ENCODE measurements around the gene PLEKHG4B. TPM values are rescaled to one million over a fixed set of nuclear protein-coding genes. Genes with fewer than 3 reads are reported as not detected.

The PLEKHG4B gene
- total RNA-seq, 1 experiment from 2014 or later, result 44.3 TPM

GRCh38 chr5:204001-204400, 112.0 kb downstream of the PLEKHG4B start:
- Histone ChIP-seq H3K14ac (ENCODE audit: insufficient read depth, low read length) (no peak overlapping the region), H3K4me2 (ENCODE audit: insufficient read depth, insufficient read length, low read length) (no peak overlapping the region), H3T11ph (ENCODE audit: low read length) (no peak overlapping the region), H3K23me2 (ENCODE audit: insufficient read length, low read depth, low read length, poor library complexity, severe bottlenecking) (no peaks in the 10 kb centered on the region), H3K27me3 (ENCODE audit: insufficient read depth, low read length) (no peaks in the 10 kb centered on the region), H2BK5ac (ENCODE audit: insufficient read length, low read length) (no peak overlapping the region), H4K5ac (ENCODE audit: insufficient read length, low read depth, low read length) (no peak overlapping the region), H3K23ac (ENCODE audit: insufficient read length, low read depth, low read length) (no peak overlapping the region), H3K4ac (ENCODE audit: low read depth, low read length) (no peak overlapping the region), H4K91ac (ENCODE audit: insufficient read length, low read depth, low read length) (no peak overlapping the region), H3K79me2 (ENCODE audit: insufficient read depth, low read length) (peaks cover 6% of the 10 kb centered on the region), H3K27ac (ENCODE audit: insufficient read length, low read depth, low read length) (no peak overlapping the region), H4K8ac (replicated peaks; ENCODE audit: insufficient read length, low read depth, low read length) (no peak overlapping the region), H3K4me1 (ENCODE audit: insufficient read depth, low read length) (peaks cover 3% of the 10 kb centered on the region; the same call in 1 of the 2 replicates), H3K79me1 (ENCODE audit: insufficient read depth, low read depth, low read length, poor library complexity, severe bottlenecking) (peaks cover 10% of the 10 kb centered on the region), H3K18ac (ENCODE audit: insufficient read length, low read depth, low read length) (no peak overlapping the region), H4K20me1 (ENCODE audit: control insufficient read depth, insufficient read depth, insufficient read length) (no peaks in the 10 kb centered on the region), H3K9ac (ENCODE audit: extremely low read depth, insufficient read length, low read length) (no peak overlapping the region), H2BK20ac (ENCODE audit: low read depth, low read length, poor library complexity, severe bottlenecking) (no peak overlapping the region), H3K56ac (ENCODE audit: insufficient read length, low read depth, low read length) (no peak overlapping the region), H2BK120ac (ENCODE audit: low read depth, low read length, poor library complexity, severe bottlenecking) (no peak overlapping the region), H2AFZ (ENCODE audit: low read length) (no peak overlapping the region), H3K9me3 (ENCODE audit: control insufficient read depth, low read depth, low read length) (no peaks in the 10 kb centered on the region), H2BK15ac (ENCODE audit: low read depth, low read length) (no peak overlapping the region), H2BK12ac (ENCODE audit: insufficient read length, low read depth, low read length) (no peak overlapping the region), H2AK5ac (ENCODE audit: insufficient read length, low read length) (no peak overlapping the region)
- Mint-ChIP-seq H3K4me3 (no peak overlapping the region), H3K9me3 (no peaks in the 10 kb centered on the region), H3K27me3 (ENCODE audit: low read depth) (no peaks in the 10 kb centered on the region), H3K4me1 (peaks cover 17 to 26% of the 10 kb centered on the region in 2 experiments), H3K36me3 (ENCODE audit: insufficient read depth in 1 of 3, low read depth in 3 of 3) (peaks cover 4 to 31% (median 28%) of the 10 kb centered on the region in 3 experiments; a peak in 6 of 7 replicates), H3K27ac (no peak overlapping the region; a peak in 1 of 7 replicates)
- TF ChIP-seq, protein P1, sequence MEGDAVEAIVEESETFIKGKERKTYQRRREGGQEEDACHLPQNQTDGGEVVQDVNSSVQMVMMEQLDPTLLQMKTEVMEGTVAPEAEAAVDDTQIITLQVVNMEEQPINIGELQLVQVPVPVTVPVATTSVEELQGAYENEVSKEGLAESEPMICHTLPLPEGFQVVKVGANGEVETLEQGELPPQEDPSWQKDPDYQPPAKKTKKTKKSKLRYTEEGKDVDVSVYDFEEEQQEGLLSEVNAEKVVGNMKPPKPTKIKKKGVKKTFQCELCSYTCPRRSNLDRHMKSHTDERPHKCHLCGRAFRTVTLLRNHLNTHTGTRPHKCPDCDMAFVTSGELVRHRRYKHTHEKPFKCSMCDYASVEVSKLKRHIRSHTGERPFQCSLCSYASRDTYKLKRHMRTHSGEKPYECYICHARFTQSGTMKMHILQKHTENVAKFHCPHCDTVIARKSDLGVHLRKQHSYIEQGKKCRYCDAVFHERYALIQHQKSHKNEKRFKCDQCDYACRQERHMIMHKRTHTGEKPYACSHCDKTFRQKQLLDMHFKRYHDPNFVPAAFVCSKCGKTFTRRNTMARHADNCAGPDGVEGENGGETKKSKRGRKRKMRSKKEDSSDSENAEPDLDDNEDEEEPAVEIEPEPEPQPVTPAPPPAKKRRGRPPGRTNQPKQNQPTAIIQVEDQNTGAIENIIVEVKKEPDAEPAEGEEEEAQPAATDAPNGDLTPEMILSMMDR (conservative IDR thresholded peaks at IDR 0.05), result no peak
- WGBS (ENCODE audit: extremely low coverage, insufficient read length, low lambda C conversion rate), result no CpG with 5 or more reads among the region's 6 CpGs
- no peak for DNase-seq

Measured in H9 (cell line).